Stimulated activated CD8-positive, alpha-beta memory T cell treated with anti-CD3 and anti-CD28 coated beads, Interleukin-4, amount 100 ng/mL, for 1 hour (primary cell): ENCODE measurements around the gene MPP4.

Source experiments
- DNase-seq, 2 donors: peaks; one replicate each; pipeline ENCODE4 v3.0.0-alpha.2; 2020; ENCODE audit warnings: low read depth in 2 of 2, low spot score in 1 of 2

The MPP4 gene

GRCh38 chr2:201631041-201631440 is 67.4 kb downstream of the MPP4 start:
- DNase-seq = no peak

DNA sequence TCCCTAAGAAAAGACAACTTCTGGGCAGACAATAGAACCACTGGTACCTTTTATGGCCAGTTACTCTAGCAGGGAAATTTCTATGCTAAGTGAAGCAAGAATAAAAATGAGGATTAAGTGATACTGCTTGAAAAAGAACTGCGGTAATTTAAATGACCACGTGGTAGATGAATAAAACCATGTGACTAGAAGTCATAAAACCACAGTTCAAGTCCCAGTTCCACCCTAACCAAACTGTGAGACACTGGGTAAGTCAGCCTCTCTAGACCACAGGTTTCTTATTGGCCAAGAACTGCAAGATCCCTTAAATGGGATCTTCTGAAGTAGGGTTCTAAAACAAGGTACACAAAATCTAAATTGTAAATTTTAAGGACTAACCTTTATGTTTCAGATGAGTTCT is 67.9 kb downstream of the MPP4 start:
- no peak for DNase-seq

DNA sequence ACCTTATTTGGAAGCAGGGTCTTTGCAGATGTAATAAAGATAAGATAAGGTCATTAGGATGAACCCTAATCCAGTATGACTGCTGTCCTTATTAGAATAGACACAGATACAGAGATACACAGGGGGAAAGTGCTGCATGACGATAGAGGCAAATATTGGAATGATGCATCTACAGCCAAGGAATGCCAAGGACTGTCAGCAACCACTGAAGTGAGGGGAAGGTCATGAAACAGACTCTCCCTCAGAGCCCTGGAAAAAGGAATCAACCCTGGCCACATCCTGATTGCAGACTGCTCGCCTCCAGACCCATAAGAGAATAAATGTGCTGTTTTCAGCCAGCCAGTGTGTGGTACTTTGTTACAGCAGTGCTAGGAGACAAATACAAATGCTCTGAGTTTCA is 69.9 kb downstream of the MPP4 start:
- no peak for DNase-seq

- DNase-seq = no peak
These were observed 76.0 kb downstream of the MPP4 start for GRCh38 chr2:201622306-201622970.

DNA sequence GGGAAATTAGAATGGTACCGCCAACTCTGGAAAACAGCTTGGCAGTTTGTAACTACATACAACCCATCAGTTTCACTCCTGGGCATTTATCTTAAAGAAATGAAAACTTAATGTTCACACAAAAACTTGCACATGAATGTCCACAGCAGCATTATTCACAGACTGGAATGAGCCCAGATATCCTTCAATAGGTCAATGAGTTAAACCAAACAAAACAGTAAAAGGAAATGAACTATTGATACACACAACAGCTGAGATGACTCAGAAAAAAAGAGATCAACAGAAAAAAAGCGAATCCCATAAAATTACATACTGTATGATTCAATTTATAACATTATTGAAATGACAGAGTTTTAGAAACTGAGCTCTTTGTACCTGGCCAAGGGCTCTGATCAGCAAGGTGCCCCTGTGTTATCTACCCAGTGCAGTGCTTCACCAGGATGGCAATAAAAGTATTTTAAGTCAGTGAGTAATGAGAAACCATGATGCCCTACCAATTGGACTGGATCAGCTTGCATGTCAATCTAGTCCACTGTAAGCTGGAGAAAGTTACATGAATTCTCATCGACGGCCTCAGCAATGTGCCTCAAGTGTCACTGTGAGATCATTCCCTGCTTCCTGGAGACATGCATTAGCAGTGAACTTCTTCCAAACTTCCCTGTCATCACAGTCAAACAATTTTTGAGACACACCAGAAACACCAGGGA is 77.0 kb downstream of the MPP4 start:
- DNase-seq = no peak

GRCh38 chr2:201618744-201619662 is 79.4 kb downstream of the MPP4 start:
- no peak for DNase-seq

DNA sequence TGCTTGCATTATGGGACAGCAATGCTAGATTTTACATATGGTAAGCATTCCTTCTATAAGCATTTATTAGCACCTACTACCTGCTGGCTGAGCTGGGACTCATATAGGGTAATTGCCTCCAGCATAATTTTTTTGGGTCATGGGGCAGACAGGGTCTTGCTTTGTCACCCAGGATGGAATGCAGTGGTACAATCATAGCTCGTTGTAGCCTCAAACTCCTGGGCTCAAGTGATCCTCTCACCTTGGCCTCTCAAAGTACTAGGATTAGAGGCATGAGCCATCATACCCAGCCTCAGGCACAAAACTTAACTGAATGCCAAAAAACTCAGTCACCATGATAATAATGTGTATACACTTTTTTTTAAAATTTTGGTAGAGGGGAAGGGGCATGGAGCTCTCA is 90.4 kb downstream of the MPP4 start:
- no peak for DNase-seq

- DNase-seq = no peak
These were observed 90.9 kb downstream of the MPP4 start for GRCh38 chr2:201607568-201607967.

- DNase-seq = no peak
These were observed 97.5 kb downstream of the MPP4 start for GRCh38 chr2:201600906-201601305.

DNA sequence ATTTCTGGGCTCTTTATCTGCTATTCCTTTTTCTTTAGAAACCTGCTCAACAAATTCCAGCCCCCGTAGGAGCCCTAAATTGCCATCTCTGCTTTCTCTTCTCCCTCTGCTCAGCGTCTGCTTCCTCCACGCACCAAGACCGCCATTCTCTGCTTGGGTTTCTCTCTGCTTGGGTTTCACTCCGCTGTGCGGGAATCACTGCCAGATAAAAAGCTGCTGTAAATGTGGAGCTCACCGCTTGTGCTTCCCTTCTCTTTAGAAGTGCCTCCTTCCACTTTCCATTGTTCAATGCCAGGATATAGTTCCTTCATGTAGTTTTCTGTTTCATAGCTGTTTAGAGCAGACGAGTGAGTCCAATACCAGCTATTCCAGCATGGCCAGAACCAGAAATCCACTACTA is 101.0 kb downstream of the MPP4 start:
- no peak for DNase-seq
